CD4-positive, alpha-beta T cell treated with Interleukin-12 subunit alpha and Interleukin-12 subunit beta, for 1 hour (primary cell): ENCODE measurements around the gene TTLL8.
"Not testable (repeated sequence)": the region's sequence is repeated elsewhere in the genome, so short reads cannot be mapped to it uniquely, and the experiment has no call there.

ENCODE experiments used
- DNase-seq: peaks from one replicate; pipeline ENCODE4 v3.0.0-alpha.2; 2020

Gene TTLL8

GRCh38 chr22:50058061-50058905 lies at the start of gene TTLL8:
TTLL8 (minus strand) TSS chr22:50058298.
- no peak for DNase-seq

GRCh38 chr22:50107529-50107928 lies 49.4 kb upstream of the TTLL8 start:
- DNase-seq, result no peak

- DNase-seq, result no peak
Measured at GRCh38 chr22:50105208-50106100, 47.4 kb upstream of the TTLL8 start.

GRCh38 chr22:50104141-50104544 lies 46.0 kb upstream of the TTLL8 start:
- DNase-seq, result no peak

- DNase-seq, result no peak
Measured at GRCh38 chr22:50102946-50103345, 44.8 kb upstream of the TTLL8 start.

- no peak for DNase-seq
Measured at GRCh38 chr22:50101870-50102565, 43.9 kb upstream of the TTLL8 start.

- DNase-seq, result no peak
Measured at GRCh38 chr22:50098052-50098451, 40.0 kb upstream of the TTLL8 start.

- DNase-seq, result no peak
Measured at GRCh38 chr22:50092342-50092741, 34.2 kb upstream of the TTLL8 start.

- no peak for DNase-seq
Measured at GRCh38 chr22:50091092-50091768, 33.1 kb upstream of the TTLL8 start.

- DNase-seq, result no peak
Measured at GRCh38 chr22:50090412-50090714, 32.3 kb upstream of the TTLL8 start.

GRCh38 chr22:50089682-50090411 lies 31.7 kb upstream of the TTLL8 start, which contains the start of gene MOV10L1:
MOV10L1 (plus strand) TSS chr22:50090006; CDS start chr22:50090089, 83 bp downstream.
- DNase-seq, result peak; percentile 33

GRCh38 chr22:50089231-50089630 lies 31.1 kb upstream of the TTLL8 start:
- DNase-seq, result no peak

- DNase-seq, result no peak
Measured at GRCh38 chr22:50088096-50088495, 30.0 kb upstream of the TTLL8 start.

- DNase-seq, result no peak
Measured at GRCh38 chr22:50087646-50088045, 29.5 kb upstream of the TTLL8 start.

- DNase-seq, result not testable (repeated sequence)
Measured at GRCh38 chr22:50086975-50087374, 28.9 kb upstream of the TTLL8 start.

GRCh38 chr22:50086526-50086925 lies 28.4 kb upstream of the TTLL8 start:
- DNase-seq, result no peak

- peak; percentile 9 for DNase-seq
Measured at GRCh38 chr22:50085211-50085972, 27.3 kb upstream of the TTLL8 start, which contains the start of gene MLC1. MLC1 (minus strand) TSS chr22:50085426; CDS start chr22:50084902, 524 bp downstream.

GRCh38 chr22:50084614-50085021 lies 26.5 kb upstream of the TTLL8 start:
- no peak for DNase-seq

GRCh38 chr22:50084080-50084477 lies 26.0 kb upstream of the TTLL8 start:
- no peak for DNase-seq

- no peak for DNase-seq
Measured at GRCh38 chr22:50083462-50084079, 25.5 kb upstream of the TTLL8 start.
